Neural cell (in vitro differentiated cells): Measurements from ENCODE around the gene ARTN. TPM values are rescaled to one million over a fixed set of nuclear protein-coding genes. Genes with fewer than 3 reads are reported as not detected.

Experiments used
- H2AFZ ChIP-seq: fragments of 200-600, 300-800 bp; sonication (generic), shearing (Covaris generic); 2 replicates; pipeline ENCODE4 v1.6.0; 2014; ENCODE audit warnings: low read depth, mild to moderate bottlenecking, antibody characterized with exemption, low read length, moderate library complexity
- H3F3A ChIP-seq: fragments of 200-600 bp; shearing (Covaris generic); 2 replicates; pipeline ENCODE4 v1.6.1; 2016; ENCODE audit warnings: mild to moderate bottlenecking, moderate library complexity, mixed read lengths, antibody characterized with exemption, low read length; ENCODE audit not compliant: insufficient read depth, poor library complexity, severe bottlenecking
- H3K27ac ChIP-seq: fragments of 200-600, 300-800 bp; sonication (generic), shearing (Covaris generic); 2 replicates; pipeline ENCODE4 v1.5.1; 2014; ENCODE audit warnings: mild to moderate bottlenecking, low read length, moderate library complexity
- H3K27me3 ChIP-seq: fragments of 300-800, 200-600 bp; sonication (generic), shearing (Covaris generic); 2 replicates; pipeline ENCODE4 v1.6.0; 2014; ENCODE audit warnings: mild to moderate bottlenecking, low read depth, low read length, moderate library complexity; ENCODE audit not compliant: insufficient read depth
- H3K36me3 ChIP-seq: fragments of 300-800, 200-600 bp; sonication (generic), shearing (Covaris generic); 2 replicates; pipeline ENCODE4 v1.5.1; 2014; ENCODE audit warnings: mild to moderate bottlenecking, antibody characterized with exemption, low read length, moderate library complexity; ENCODE audit not compliant: insufficient read depth
- H3K4me2 ChIP-seq: fragments of 300-800, 200-600 bp; sonication (generic), shearing (Covaris generic); 2 replicates; pipeline ENCODE4 v1.6.0; 2014; ENCODE audit warnings: mild to moderate bottlenecking, low read length
- H3K4me3 ChIP-seq: fragments of 300-800, 200-600 bp; sonication (generic), shearing (Covaris generic); 2 replicates; pipeline ENCODE4 v1.5.1; 2014; ENCODE audit warnings: mild to moderate bottlenecking, low read length, moderate library complexity
- H3K79me2 ChIP-seq: fragments of 200-600 bp; shearing (Covaris generic); replicated peaks from 2 replicates; pipeline ENCODE4 v1.6.0; 2014; ENCODE audit warnings: mild to moderate bottlenecking, low read length, moderate library complexity; ENCODE audit not compliant: insufficient read depth
- H3K9ac ChIP-seq: fragments of 300-800, 200-600 bp; sonication (generic), shearing (Covaris generic); 2 replicates; pipeline ENCODE4 v1.6.1; 2016; ENCODE audit warnings: mild to moderate bottlenecking, low read length, mixed read lengths
- H3K9me2 ChIP-seq: fragments of 200-600 bp; shearing (Covaris generic); 2 replicates; pipeline ENCODE4 v1.6.1; 2016; ENCODE audit warnings: mild to moderate bottlenecking, low read length, mixed read lengths; ENCODE audit not compliant: insufficient read depth
- H3K9me3 ChIP-seq: fragments of 200-600, 300-800 bp; sonication (generic), shearing (Covaris generic); 2 replicates; pipeline ENCODE4 v1.6.1; 2016; ENCODE audit warnings: mild to moderate bottlenecking, mixed run types, low read length, moderate library complexity, mixed read lengths
- H4K20me1 ChIP-seq: fragments of 200-600 bp; shearing (Covaris generic); 2 replicates; pipeline ENCODE4 v1.6.1; 2016; ENCODE audit warnings: mild to moderate bottlenecking, mixed run types; ENCODE audit not compliant: insufficient read depth
- EP300 ChIP-seq: fragments of 450-650 bp; conservative IDR thresholded peaks from 2 replicates; pipeline ENCODE4 v1.6.1; 2014; ENCODE audit warnings: antibody characterized with exemption, mild to moderate bottlenecking, moderate library complexity; ENCODE audit not compliant: poor library complexity, severe bottlenecking
- EZH2 ChIP-seq: fragments of 200-600, 300-800 bp; shearing (Covaris generic), sonication (generic); IDR thresholded peaks from 2 replicates; pipeline ENCODE4 v1.6.1; 2014; ENCODE audit warnings: antibody characterized with exemption, low read length, borderline replicate concordance, mild to moderate bottlenecking; ENCODE audit not compliant: insufficient read depth, poor library complexity, severe bottlenecking
- MXI1 ChIP-seq: fragments of 450-650 bp; conservative IDR thresholded peaks from 2 replicates; pipeline ENCODE4 v1.6.1; 2014; ENCODE audit warnings: antibody characterized with exemption, mild to moderate bottlenecking; ENCODE audit not compliant: poor library complexity, severe bottlenecking
- POLR2AphosphoS5 ChIP-seq: IDR thresholded peaks from 2 replicates; pipeline ENCODE4 v1.6.1; 2012
- RAD21 ChIP-seq: fragments of 450-650 bp; conservative IDR thresholded peaks from 2 replicates; pipeline ENCODE4 v1.6.1; 2014; ENCODE audit warnings: antibody characterized with exemption, mild to moderate bottlenecking, moderate library complexity
- SMC3 ChIP-seq: fragments of 450-650 bp; conservative IDR thresholded peaks from 2 replicates; pipeline ENCODE4 v1.6.1; 2014; ENCODE audit warnings: antibody characterized with exemption, mild to moderate bottlenecking, moderate library complexity; ENCODE audit not compliant: poor library complexity
- TAF1 ChIP-seq: IDR thresholded peaks from 2 replicates; pipeline ENCODE4 v1.6.1; 2012; ENCODE audit warnings: low read depth
- polyA plus RNA-seq: library from polyadenylated mRNA; depleted of rRNA; stranded (reverse); fragments of >200 nt; gene quantifications from 2 replicates; pipeline ENCODE4 v1.2.3, GENCODE V29; 2014
- TF ChIP-seq, protein P1 (sequence below): IDR thresholded peaks from 2 replicates; pipeline ENCODE4 v1.6.1; 2012; ENCODE audit warnings: borderline replicate concordance
- TF ChIP-seq, protein P2 (sequence below): fragments of 450-650 bp; IDR thresholded peaks from 2 replicates; pipeline ENCODE4 v1.5.1; 2014; ENCODE audit warnings: antibody characterized with exemption, mild to moderate bottlenecking, moderate library complexity; ENCODE audit not compliant: poor library complexity, severe bottlenecking

Gene ARTN
- polyA plus RNA-seq, 1 donor from 2014 or later: 1.4 TPM

DNA sequence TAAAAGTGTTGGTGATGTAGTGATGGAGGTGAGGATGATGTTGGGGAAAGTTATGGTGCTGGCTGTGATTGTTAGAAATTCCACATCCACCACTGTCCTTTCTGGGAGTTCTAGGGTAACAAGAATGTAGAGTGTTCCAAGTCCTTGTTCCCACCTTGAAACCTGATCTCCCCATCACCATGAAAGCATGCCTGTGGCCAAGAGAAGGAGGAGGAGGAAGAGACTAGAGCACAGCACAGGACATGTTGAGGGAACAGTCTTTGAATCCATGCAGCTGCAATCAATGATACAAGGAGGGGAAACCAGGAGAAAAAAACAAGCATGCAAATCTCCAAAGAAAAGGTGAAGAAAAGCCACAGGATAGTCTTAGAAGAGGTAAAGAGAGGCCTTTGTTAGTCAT, 45.9 kb upstream of the ARTN start:
- Histone ChIP-seq H3K9me3 (no peaks in the 10 kb centered on the region), H3K36me3 (no peaks in the 10 kb centered on the region), H4K20me1 (no peaks in the 10 kb centered on the region), H3K9me2 (no peaks in the 10 kb centered on the region), H3K27me3 (no peaks in the 10 kb centered on the region), H3K27ac (no peak overlapping the region), H3K4me2 (no peak overlapping the region), H3F3A (no peaks in the 10 kb centered on the region), H2AFZ (no peak overlapping the region), H3K9ac (no peak overlapping the region), H3K79me2 (no peaks in the 10 kb centered on the region), H3K4me3 (no peak overlapping the region)
- TF ChIP-seq SMC3: no peak
- TF ChIP-seq TAF1: no peak
- no peak for TF ChIP-seq POLR2AphosphoS5
- TF ChIP-seq, protein P1, sequence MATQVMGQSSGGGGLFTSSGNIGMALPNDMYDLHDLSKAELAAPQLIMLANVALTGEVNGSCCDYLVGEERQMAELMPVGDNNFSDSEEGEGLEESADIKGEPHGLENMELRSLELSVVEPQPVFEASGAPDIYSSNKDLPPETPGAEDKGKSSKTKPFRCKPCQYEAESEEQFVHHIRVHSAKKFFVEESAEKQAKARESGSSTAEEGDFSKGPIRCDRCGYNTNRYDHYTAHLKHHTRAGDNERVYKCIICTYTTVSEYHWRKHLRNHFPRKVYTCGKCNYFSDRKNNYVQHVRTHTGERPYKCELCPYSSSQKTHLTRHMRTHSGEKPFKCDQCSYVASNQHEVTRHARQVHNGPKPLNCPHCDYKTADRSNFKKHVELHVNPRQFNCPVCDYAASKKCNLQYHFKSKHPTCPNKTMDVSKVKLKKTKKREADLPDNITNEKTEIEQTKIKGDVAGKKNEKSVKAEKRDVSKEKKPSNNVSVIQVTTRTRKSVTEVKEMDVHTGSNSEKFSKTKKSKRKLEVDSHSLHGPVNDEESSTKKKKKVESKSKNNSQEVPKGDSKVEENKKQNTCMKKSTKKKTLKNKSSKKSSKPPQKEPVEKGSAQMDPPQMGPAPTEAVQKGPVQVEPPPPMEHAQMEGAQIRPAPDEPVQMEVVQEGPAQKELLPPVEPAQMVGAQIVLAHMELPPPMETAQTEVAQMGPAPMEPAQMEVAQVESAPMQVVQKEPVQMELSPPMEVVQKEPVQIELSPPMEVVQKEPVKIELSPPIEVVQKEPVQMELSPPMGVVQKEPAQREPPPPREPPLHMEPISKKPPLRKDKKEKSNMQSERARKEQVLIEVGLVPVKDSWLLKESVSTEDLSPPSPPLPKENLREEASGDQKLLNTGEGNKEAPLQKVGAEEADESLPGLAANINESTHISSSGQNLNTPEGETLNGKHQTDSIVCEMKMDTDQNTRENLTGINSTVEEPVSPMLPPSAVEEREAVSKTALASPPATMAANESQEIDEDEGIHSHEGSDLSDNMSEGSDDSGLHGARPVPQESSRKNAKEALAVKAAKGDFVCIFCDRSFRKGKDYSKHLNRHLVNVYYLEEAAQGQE: no peak
- TF ChIP-seq EZH2: no peak
- no peak for TF ChIP-seq RAD21
- TF ChIP-seq MXI1: no peak

DNA sequence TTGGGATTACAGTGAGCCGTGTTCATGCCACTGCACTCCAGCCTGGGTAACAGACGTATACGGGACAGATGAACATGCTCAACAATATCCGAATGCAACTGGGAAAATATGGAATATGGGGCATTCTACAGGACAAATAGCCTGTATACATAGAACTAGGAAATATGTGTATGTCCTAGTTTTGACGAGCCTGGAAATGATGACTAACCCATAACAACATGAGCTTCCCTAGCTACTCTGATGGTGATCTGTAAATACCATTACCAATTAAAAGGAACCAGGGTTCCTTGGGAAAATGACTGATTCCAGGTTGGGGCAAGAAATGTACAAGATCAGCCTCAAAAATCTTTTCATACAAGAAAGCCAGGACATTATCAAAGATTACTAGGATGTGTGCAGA, 42.8 kb upstream of the ARTN start:
- no peak overlapping the region for H2AFZ ChIP-seq
- H3K9ac ChIP-seq: no peak overlapping the region
- no peaks in the 10 kb centered on the region for H3K9me3 ChIP-seq
- no peaks in the 10 kb centered on the region for H3F3A ChIP-seq
- H3K9me2 ChIP-seq: no peaks in the 10 kb centered on the region
- no peak overlapping the region for H3K4me2 ChIP-seq
- no peaks in the 10 kb centered on the region for H3K36me3 ChIP-seq
- H3K27me3 ChIP-seq: no peaks in the 10 kb centered on the region
- no peaks in the 10 kb centered on the region for H3K79me2 ChIP-seq
- TF ChIP-seq MXI1: no peak
- no peak for TF ChIP-seq POLR2AphosphoS5
- TF ChIP-seq SMC3: no peak
- no peak for TF ChIP-seq TAF1
- no peak for TF ChIP-seq EP300
- no peak for TF ChIP-seq EZH2
- TF ChIP-seq, protein P2, sequence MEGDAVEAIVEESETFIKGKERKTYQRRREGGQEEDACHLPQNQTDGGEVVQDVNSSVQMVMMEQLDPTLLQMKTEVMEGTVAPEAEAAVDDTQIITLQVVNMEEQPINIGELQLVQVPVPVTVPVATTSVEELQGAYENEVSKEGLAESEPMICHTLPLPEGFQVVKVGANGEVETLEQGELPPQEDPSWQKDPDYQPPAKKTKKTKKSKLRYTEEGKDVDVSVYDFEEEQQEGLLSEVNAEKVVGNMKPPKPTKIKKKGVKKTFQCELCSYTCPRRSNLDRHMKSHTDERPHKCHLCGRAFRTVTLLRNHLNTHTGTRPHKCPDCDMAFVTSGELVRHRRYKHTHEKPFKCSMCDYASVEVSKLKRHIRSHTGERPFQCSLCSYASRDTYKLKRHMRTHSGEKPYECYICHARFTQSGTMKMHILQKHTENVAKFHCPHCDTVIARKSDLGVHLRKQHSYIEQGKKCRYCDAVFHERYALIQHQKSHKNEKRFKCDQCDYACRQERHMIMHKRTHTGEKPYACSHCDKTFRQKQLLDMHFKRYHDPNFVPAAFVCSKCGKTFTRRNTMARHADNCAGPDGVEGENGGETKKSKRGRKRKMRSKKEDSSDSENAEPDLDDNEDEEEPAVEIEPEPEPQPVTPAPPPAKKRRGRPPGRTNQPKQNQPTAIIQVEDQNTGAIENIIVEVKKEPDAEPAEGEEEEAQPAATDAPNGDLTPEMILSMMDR: no peak
- no peak for TF ChIP-seq RAD21
- TF ChIP-seq, protein P1: no peak
- H3K4me3 ChIP-seq: no peak overlapping the region
- H4K20me1 ChIP-seq: no peaks in the 10 kb centered on the region
- H3K27ac ChIP-seq: no peak overlapping the region
